ENCODE measurements around the gene SKI.

Gene SKI
- total RNA-seq = 24.8 to 228 (median 86.9) reads per million in 3 experiments

GRCh38 chr1:2228157-2228594, at the start of gene SKI:
Gene SKI, plus strand, starts transcription at chr1:2228319. Its CDS starts 448 bp downstream, at chr1:2228767.
- DNase-seq = no peak

GRCh38 chr1:2178875-2179274, 49.2 kb upstream of the SKI start:
- DNase-seq = no peak

- no peak for DNase-seq
These were observed 48.7 kb upstream of the SKI start for GRCh38 chr1:2179283-2180013.

- no peak for DNase-seq
These were observed 47.5 kb upstream of the SKI start for GRCh38 chr1:2180297-2181245.

- DNase-seq = no peak
These were observed 46.8 kb upstream of the SKI start for GRCh38 chr1:2181271-2181670.

GRCh38 chr1:2181752-2182151, 46.4 kb upstream of the SKI start:
- no peak for DNase-seq

- no peak for DNase-seq
These were observed 45.7 kb upstream of the SKI start for GRCh38 chr1:2182376-2182775.

GRCh38 chr1:2183937-2184334, 44.2 kb upstream of the SKI start:
- no peak for DNase-seq

- DNase-seq = no peak
These were observed 43.6 kb upstream of the SKI start for GRCh38 chr1:2184531-2184930.

- DNase-seq = no peak
These were observed 43.2 kb upstream of the SKI start for GRCh38 chr1:2184934-2185333.

GRCh38 chr1:2185880-2186855, 42.0 kb upstream of the SKI start:
- no peak for DNase-seq

GRCh38 chr1:2186901-2187300, 41.2 kb upstream of the SKI start:
- no peak for DNase-seq

GRCh38 chr1:2187619-2188018, 40.5 kb upstream of the SKI start:
- no peak for DNase-seq

GRCh38 chr1:2188336-2188735, 39.8 kb upstream of the SKI start:
- DNase-seq = no peak

- DNase-seq = peak; percentile 92
These were observed 38.4 kb upstream of the SKI start for GRCh38 chr1:2189459-2190425.

GRCh38 chr1:2190491-2190976, 37.6 kb upstream of the SKI start:
- DNase-seq = no peak

GRCh38 chr1:2192031-2192995, 35.8 kb upstream of the SKI start:
- DNase-seq = no peak

GRCh38 chr1:2193514-2194281, 34.4 kb upstream of the SKI start:
- DNase-seq = no peak

GRCh38 chr1:2194319-2194897, 33.7 kb upstream of the SKI start, which contains the start of gene FAAP20:
Gene FAAP20, minus strand, starts transcription at chr1:2194772. Its CDS starts 23 bp downstream, at chr1:2194749.
- DNase-seq = no peak
